B cell (primary cell): ENCODE measurements around the gene PREX1. TPM values are rescaled to one million over a fixed set of nuclear protein-coding genes. Genes with fewer than 3 reads are reported as not detected.

Experiments used
- ATAC-seq: fragments of 200-7000 bp; cut with Tn5 transposase; one replicate; pipeline ENCODE4 v1.10.0; 2021; ENCODE audit warnings: low read depth, mild to moderate bottlenecking, moderate number of reproducible peaks, moderate library complexity
- CTCF ChIA-PET: fragments of 350-600 bp; sonication (Branson Sonifier 250); formaldehyde crosslinking; loops from one replicate; lab custom pipeline; 2021; ENCODE audit warnings: antibody characterized with exemption, inconsistent platforms; lab: Charles Lee
- POLR2A ChIA-PET: fragments of 350-600 bp; sonication (Branson Sonifier 250); formaldehyde crosslinking; loops from one replicate; lab custom pipeline; 2021; ENCODE audit warnings: antibody characterized with exemption; lab: Charles Lee
- DNase-seq: peaks from one replicate; pipeline ENCODE4 v3.0.0; 2013
- H2AFZ ChIP-seq: 2 replicates; pipeline ENCODE4 v1.6.1; 2012; ENCODE audit warnings: mild to moderate bottlenecking, low read depth, low read length; ENCODE audit not compliant: insufficient read depth, poor library complexity, severe bottlenecking
- H3K27ac ChIP-seq, 2 donors: 1 replicate in 1 of 2; 2 replicates in 1 of 2; pipeline ENCODE4 v1.5.1; 2012 to 2013; ENCODE audit warnings: low read length in 2 of 2, mild to moderate bottlenecking in 2 of 2, moderate library complexity in 1 of 2
- H3K27me3 ChIP-seq, 4 experiments: fragments of 200-600 bp in 1 of 4; sonication (generic) in 1 of 4; replicated peaks in 1 of 4; 1 replicate in 2 of 4; 2 replicates in 2 of 4; pipeline versions ENCODE4 v1.6.1 to v1.7.0; 2013 to 2016; ENCODE audit warnings: low read length in 3 of 4, mild to moderate bottlenecking in 2 of 4, mixed read lengths in 1 of 4, moderate library complexity in 1 of 4; ENCODE audit not compliant: insufficient read depth in 4 of 4, control insufficient read depth in 3 of 4; ENCODE audit errors: control extremely low read depth in 1 of 4
- H3K36me3 ChIP-seq, 2 experiments: replicated peaks in 1 of 2; 1 replicate in 1 of 2; 2 replicates in 1 of 2; pipeline versions ENCODE4 v1.6.1 to v1.7.1; 2013; ENCODE audit warnings: low read length in 1 of 2; ENCODE audit not compliant: insufficient read depth in 2 of 2, control insufficient read depth in 1 of 2; ENCODE audit errors: control extremely low read depth in 1 of 2, extremely low read depth in 1 of 2
- H3K4me1 ChIP-seq, 2 donors: fragments of 200-600 bp in 1 of 2; sonication (generic) in 1 of 2; 1 replicate in 1 of 2; 2 replicates in 1 of 2; pipeline versions ENCODE4 v1.5.1 to v1.6.1; 2013 to 2017; ENCODE audit warnings: low read length in 2 of 2; ENCODE audit not compliant: control insufficient read depth in 2 of 2, insufficient read depth in 2 of 2
- H3K4me2 ChIP-seq: replicated peaks from 2 replicates; pipeline ENCODE3; 2012; ENCODE audit warnings: mild to moderate bottlenecking, low read depth, low read length; ENCODE audit not compliant: poor library complexity, severe bottlenecking
- H3K4me3 ChIP-seq, 5 experiments: fragments of 200-600 bp in 1 of 5; sonication (generic) in 1 of 5; 1 replicate in 3 of 5; 2 replicates in 2 of 5; pipeline versions ENCODE4 v1.5.1 to v1.7.0; 2011 to 2016; ENCODE audit warnings: low read length in 4 of 5, mild to moderate bottlenecking in 4 of 5, low read depth in 2 of 5, control low read depth in 1 of 5, moderate library complexity in 1 of 5; ENCODE audit not compliant: insufficient read depth in 1 of 5; ENCODE audit errors: control extremely low read depth in 1 of 5, extremely low read depth in 1 of 5
- H3K79me2 ChIP-seq: fragments of 200-600 bp; sonication (generic); one replicate; pipeline ENCODE4 v1.6.0; 2016; ENCODE audit warnings: low read length; ENCODE audit not compliant: control insufficient read depth, insufficient read depth
- H3K9ac ChIP-seq: fragments of 200-600 bp; sonication (generic); 2 replicates; pipeline ENCODE4 v1.6.1; 2017; ENCODE audit warnings: mild to moderate bottlenecking, low read length, moderate library complexity
- H3K9me3 ChIP-seq, 3 donors: one replicate each; pipeline versions ENCODE4 v1.6.1 to v1.7.1; 2013; ENCODE audit warnings: low read length in 2 of 3; ENCODE audit not compliant: control insufficient read depth in 2 of 3, insufficient read depth in 1 of 3; ENCODE audit errors: control extremely low read depth in 1 of 3
- H4K20me1 ChIP-seq: 2 replicates; pipeline ENCODE4 v1.6.0; 2012; ENCODE audit warnings: mild to moderate bottlenecking, low read length; ENCODE audit not compliant: insufficient read depth, control insufficient read depth, poor library complexity, severe bottlenecking
- H3K27ac Mint-ChIP-seq: one replicate; pipeline ENCODE4 v1.8.0; 2021; ENCODE audit warnings: mixed read lengths
- H3K27me3 Mint-ChIP-seq: one replicate; pipeline ENCODE4 v1.8.0; 2021; ENCODE audit warnings: mixed read lengths
- H3K4me1 Mint-ChIP-seq: one replicate; pipeline ENCODE4 v1.8.0; 2021; ENCODE audit warnings: mixed read lengths
- H3K4me3 Mint-ChIP-seq: one replicate; pipeline ENCODE4 v1.8.0; 2021; ENCODE audit warnings: mixed read lengths
- H3K9me3 Mint-ChIP-seq: one replicate; pipeline ENCODE4 v1.8.0; 2022; ENCODE audit warnings: mixed read lengths; ENCODE audit not compliant: insufficient read depth
- CTCF ChIP-seq: fragments of 200-600 bp; IDR thresholded peaks from one replicate; pipeline ENCODE4 v1.8.0; 2022; ENCODE audit warnings: antibody characterized with exemption, mild to moderate bottlenecking
- EZH2 ChIP-seq: IDR thresholded peaks from 2 replicates; pipeline ENCODE4 v1.6.1; 2012; ENCODE audit warnings: borderline replicate concordance, low read depth, mild to moderate bottlenecking, moderate library complexity, low read length; ENCODE audit not compliant: insufficient read depth, poor library complexity, severe bottlenecking
- WGBS: methylation state at CpG from one replicate; pipeline ENCODE4 v1.1.5; 2013; ENCODE audit warnings: missing lambda C conversion rate; ENCODE audit not compliant: insufficient coverage; 5-methylcytosine and 5-hydroxymethylcytosine counted together
- intact Hi-C: fragments of 100-400 bp; cut with micrococcal nuclease; formaldehyde crosslinking; loops from one replicate; pipeline ENCODE4 v1.10.0; 2022
- polyA plus RNA-seq: library from polyadenylated mRNA; depleted of rRNA; stranded (reverse); fragments of >200 nt; gene quantifications from 2 replicates; pipeline ENCODE4 v1.2.3, GENCODE V29; 2012
- total RNA-seq, 2 donors: library from RNA; stranded (reverse); fragments of 120-200 nt in 1 of 2; gene quantifications; 1 replicate in 1 of 2; 2 replicates in 1 of 2; pipeline versions ENCODE4 v1.2.3 to v1.2.4, GENCODE V29; 2013 to 2022

The PREX1 gene
- total and polyA plus RNA-seq, 2 donors (not counting 1 experiment from before 2014, with no cell fraction given): 79.1 to 99.4 TPM

GRCh38 chr20:48789185-48789668 lies 38.6 kb downstream of the PREX1 start:
- H3K27me3 Mint-ChIP-seq: no peaks in the 10 kb centered on the region
- Histone ChIP-seq H4K20me1 (peaks cover 87% of the 10 kb centered on the region), H3K79me2 (peaks cover 79% of the 10 kb centered on the region), H3K4me2 (peak overlapping the region; percentile 56), H3K4me3 (no peak overlapping the region), H3K4me1 (peaks cover 65 to 76% of the 10 kb centered on the region in 2 donors), H3K9me3 (peaks cover 0 to 6% (median 0%) of the 10 kb centered on the region in 3 donors), H3K27me3 (no peaks in the 10 kb centered on the region), H2AFZ (no peak overlapping the region), H3K9ac (no peak overlapping the region), H3K36me3 (no peaks in the 10 kb centered on the region), H3K27ac (peak overlapping the region; percentile 74 to 80)
- DNase-seq (peak; percentile 64), ATAC-seq (peak; percentile 13)
- intact Hi-C loops: loop anchor here (2.0 to 5.0 kb wide), 3 partner anchors 37 to 67 kb away; partner anchors contain the start of gene PREX1
- WGBS: 60% methylated on average over 1 of the region's 6 CpGs
- H3K9me3 Mint-ChIP-seq: peaks cover 1% of the 10 kb centered on the region
- H3K4me3 Mint-ChIP-seq: peak overlapping the region; percentile 63
- peaks cover 80% of the 10 kb centered on the region for H3K4me1 Mint-ChIP-seq
- ChIA-PET CTCF (interaction anchor here (1.0 to 2.6 kb wide), 12 partner anchors 9 to 132 kb away, joined by 3 to 19 read pairs (median 6); partner anchors contain the start of gene PREX1), POLR2A (interaction anchor here (0.9 to 2.7 kb wide), 14 partner anchors 9 to 77 kb away, joined by 3 to 11 read pairs (median 4); partner anchors contain the start of gene PREX1)
- TF ChIP-seq EZH2: no peak
- no peak for TF ChIP-seq CTCF
- H3K27ac Mint-ChIP-seq: peak overlapping the region; percentile 94

GRCh38 chr20:48788486-48789072 lies 39.2 kb downstream of the PREX1 start:
- Histone ChIP-seq H3K4me3 (no peak overlapping the region), H3K9ac (no peak overlapping the region), H3K27me3 (no peaks in the 10 kb centered on the region), H2AFZ (no peak overlapping the region), H3K4me2 (peak overlapping the region; percentile 56), H4K20me1 (peaks cover 89% of the 10 kb centered on the region), H3K4me1 (peaks cover 69 to 80% of the 10 kb centered on the region in 2 donors), H3K36me3 (no peaks in the 10 kb centered on the region), H3K79me2 (peaks cover 79% of the 10 kb centered on the region), H3K9me3 (peaks cover 0 to 6% (median 0%) of the 10 kb centered on the region in 3 donors), H3K27ac (peak overlapping the region; percentile 74 to 80)
- peak; percentile 86 for ATAC-seq
- ChIA-PET POLR2A (interaction anchor here (0.9 to 2.7 kb wide), 14 partner anchors 9 to 76 kb away, joined by 3 to 11 read pairs (median 4); partner anchors contain the start of gene PREX1), CTCF (interaction anchor here (1.0 to 2.6 kb wide), 14 partner anchors 10 to 131 kb away, joined by 3 to 19 read pairs (median 5); partner anchors contain the start of gene PREX1)
- peak overlapping the region; percentile 94 for H3K27ac Mint-ChIP-seq
- WGBS: 0% methylated on average over 2 of the region's 9 CpGs
- peaks cover 74% of the 10 kb centered on the region for H3K4me1 Mint-ChIP-seq
- H3K27me3 Mint-ChIP-seq: no peaks in the 10 kb centered on the region
- peak; percentile 90 for DNase-seq
- intact Hi-C loops: loop anchor here (1.0 to 5.0 kb wide), 5 partner anchors 27 to 66 kb away; partner anchors contain the start of gene PREX1
- peaks cover 1% of the 10 kb centered on the region for H3K9me3 Mint-ChIP-seq
- H3K4me3 Mint-ChIP-seq: peak overlapping the region; percentile 63
- TF ChIP-seq EZH2 (no peak), CTCF (no peak)
